H1 (cell line): ENCODE data around the gene LIN28B. TPM values are rescaled to one million over a fixed set of nuclear protein-coding genes. Genes with fewer than 3 reads are reported as not detected.

Source experiments
- CTCF ChIA-PET: fragments of 300-600 bp; sonication (Branson Sonifier 250); formaldehyde crosslinking; loops from one replicate; lab custom pipeline; 2021; ENCODE audit not compliant: partially characterized antibody; lab: Charles Lee
- POLR2A ChIA-PET: fragments of 300-600 bp; sonication (Branson Sonifier 250); formaldehyde crosslinking; loops from one replicate; lab custom pipeline; 2021; ENCODE audit warnings: inconsistent platforms; ENCODE audit not compliant: partially characterized antibody; lab: Charles Lee
- DNase-seq, 2 experiments: peaks; one replicate each; pipeline versions ENCODE4 v3.0.0 to v3.0.0-alpha.2; 2010 to 2022; ENCODE audit warnings: low spot score in 2 of 2, low read depth in 1 of 2, mixed read lengths in 1 of 2
- FAIRE-seq: peaks from 2 replicates; lab custom pipeline; 2011; peaks lifted over from hg19 to GRCh38; lab: Jason Lieb, UNC
- H2AFZ ChIP-seq: 2 replicates; pipeline ENCODE4 v1.8.1; 2012; ENCODE audit warnings: low read length, inconsistent platforms
- H2AK5ac ChIP-seq: 2 replicates; pipeline ENCODE4 v1.6.1; 2013; ENCODE audit warnings: low read depth, low read length
- H2BK120ac ChIP-seq: replicated peaks from 2 replicates; pipeline ENCODE3; 2013; ENCODE audit warnings: low read depth, low read length, inconsistent platforms
- H2BK12ac ChIP-seq: 2 replicates; pipeline ENCODE4 v1.6.1; 2013; ENCODE audit warnings: low read depth, low read length
- H2BK15ac ChIP-seq: 2 replicates; pipeline ENCODE4 v1.6.1; 2013; ENCODE audit warnings: low read length
- H2BK20ac ChIP-seq: 2 replicates; pipeline ENCODE4 v1.6.1; 2013; ENCODE audit warnings: low read length
- H2BK5ac ChIP-seq: 2 replicates; pipeline ENCODE4 v1.6.1; 2013; ENCODE audit warnings: low read depth, low read length
- H3K14ac ChIP-seq: 2 replicates; pipeline ENCODE4 v1.6.1; 2013; ENCODE audit warnings: inconsistent platforms; ENCODE audit not compliant: insufficient read length
- H3K18ac ChIP-seq: 2 replicates; pipeline ENCODE4 v1.6.1; 2013; ENCODE audit warnings: low read length; ENCODE audit errors: extremely low read depth
- H3K23ac ChIP-seq: 2 replicates; pipeline ENCODE4 v1.6.1; 2013; ENCODE audit warnings: inconsistent platforms; ENCODE audit not compliant: insufficient read length
- H3K23me2 ChIP-seq: 2 replicates; pipeline ENCODE4 v1.6.1; 2013; ENCODE audit warnings: low read depth, low read length
- H3K27ac ChIP-seq: 2 replicates; pipeline ENCODE4 v1.6.1; 2011; ENCODE audit warnings: low read depth, low read length, inconsistent platforms
- H3K27me3 ChIP-seq, 4 experiments: replicated peaks in 1 of 4; 1 replicate in 1 of 4; 2 replicates in 3 of 4; pipeline versions ENCODE4 v1.6.1 to v1.8.1; 2011 to 2013; ENCODE audit warnings: low read length in 3 of 4, mild to moderate bottlenecking in 3 of 4, inconsistent platforms in 2 of 4, mixed read lengths in 2 of 4, moderate library complexity in 1 of 4; ENCODE audit not compliant: control insufficient read depth in 3 of 4, insufficient read depth in 3 of 4; ENCODE audit errors: extremely low read depth in 1 of 4
- H3K36me3 ChIP-seq, 4 experiments: 2 replicates each; pipeline versions ENCODE4 v1.6.1 to v1.8.1; 2011 to 2013; ENCODE audit warnings: mild to moderate bottlenecking in 4 of 4, low read length in 3 of 4, moderate library complexity in 2 of 4, control low read depth in 1 of 4, inconsistent platforms in 1 of 4; ENCODE audit not compliant: insufficient read depth in 4 of 4, control insufficient read depth in 2 of 4
- H3K4ac ChIP-seq: replicated peaks from 2 replicates; pipeline ENCODE3; 2013; ENCODE audit warnings: low read length, low read depth, mixed read lengths, inconsistent platforms; ENCODE audit not compliant: insufficient read length
- H3K4me1 ChIP-seq, 4 experiments: replicated peaks in 1 of 4; 1 replicate in 1 of 4; 2 replicates in 3 of 4; pipeline versions ENCODE4 v1.6.1 to v1.8.1; 2011 to 2013; ENCODE audit warnings: low read length in 3 of 4, inconsistent platforms in 2 of 4, mixed read lengths in 1 of 4; ENCODE audit not compliant: insufficient read depth in 4 of 4, control insufficient read depth in 3 of 4
- H3K4me2 ChIP-seq, 2 experiments: 2 replicates each; pipeline versions ENCODE4 v1.6.1 to v1.8.1; 2011 to 2013; ENCODE audit warnings: low read depth in 2 of 2, low read length in 2 of 2, control low read depth in 1 of 2, inconsistent platforms in 1 of 2, mild to moderate bottlenecking in 1 of 2; ENCODE audit not compliant: insufficient read depth in 1 of 2
- H3K4me3 ChIP-seq, 4 experiments: fragments of 200-600, 300-600 bp in 1 of 4; sonication (generic), shearing (Covaris generic), sonication (Bioruptor Twin) in 1 of 4; 2 replicates each; pipeline versions ENCODE4 v1.5.1 to v1.8.1; 2011 to 2016; ENCODE audit warnings: low read length in 4 of 4, low read depth in 3 of 4, control low read depth in 2 of 4, inconsistent platforms in 2 of 4, mild to moderate bottlenecking in 2 of 4, mixed read lengths in 1 of 4, moderate library complexity in 1 of 4; ENCODE audit not compliant: insufficient read depth in 2 of 4; ENCODE audit errors: extremely low read depth in 1 of 4
- H3K56ac ChIP-seq: replicated peaks from 2 replicates; pipeline ENCODE3; 2013; ENCODE audit warnings: low read depth, mild to moderate bottlenecking, mixed read lengths, low read length, inconsistent platforms; ENCODE audit not compliant: insufficient read length
- H3K79me1 ChIP-seq: 2 replicates; pipeline ENCODE4 v1.6.1; 2013; ENCODE audit warnings: low read depth, low read length, control low read depth
- H3K79me2 ChIP-seq, 2 experiments: 2 replicates each; pipeline versions ENCODE4 v1.6.1 to v1.8.1; 2012 to 2013; ENCODE audit warnings: low read length in 2 of 2, mild to moderate bottlenecking in 2 of 2, inconsistent platforms in 1 of 2; ENCODE audit not compliant: insufficient read depth in 2 of 2, control insufficient read depth in 1 of 2
- H3K9ac ChIP-seq, 4 experiments: replicated peaks in 1 of 4; 1 replicate in 1 of 4; 2 replicates in 3 of 4; pipeline versions ENCODE4 v1.6.1 to v1.8.1; 2011 to 2013; ENCODE audit warnings: low read depth in 3 of 4, low read length in 3 of 4, control low read depth in 2 of 4, mild to moderate bottlenecking in 2 of 4, moderate library complexity in 2 of 4, inconsistent platforms in 1 of 4; ENCODE audit errors: extremely low read depth in 1 of 4
- H3K9me3 ChIP-seq, 2 experiments: 2 replicates each; pipeline versions ENCODE4 v1.6.1 to v1.8.1; 2012 to 2013; ENCODE audit warnings: mild to moderate bottlenecking in 2 of 2, moderate library complexity in 2 of 2, control low read depth in 1 of 2, inconsistent platforms in 1 of 2, low read depth in 1 of 2, low read length in 1 of 2, mixed read lengths in 1 of 2; ENCODE audit not compliant: insufficient read depth in 2 of 2
- H4K20me1 ChIP-seq, 2 experiments: replicated peaks in 1 of 2; 2 replicates each; pipeline versions ENCODE3 to v1.8.1; 2011 to 2013; ENCODE audit warnings: inconsistent platforms in 2 of 2, low read length in 2 of 2, mild to moderate bottlenecking in 1 of 2; ENCODE audit not compliant: insufficient read depth in 2 of 2, control insufficient read depth in 1 of 2
- H4K5ac ChIP-seq: 2 replicates; pipeline ENCODE4 v1.6.1; 2013; ENCODE audit warnings: low read length, low read depth, mixed read lengths, inconsistent platforms; ENCODE audit not compliant: insufficient read length
- H4K8ac ChIP-seq: 2 replicates; pipeline ENCODE4 v1.8.0; 2013; ENCODE audit warnings: mild to moderate bottlenecking, moderate library complexity, low read length, inconsistent platforms; ENCODE audit not compliant: insufficient read depth; ENCODE audit errors: extremely low read depth
- H4K91ac ChIP-seq: replicated peaks from 2 replicates; pipeline ENCODE3; 2013; ENCODE audit warnings: low read length, mixed read lengths, inconsistent platforms; ENCODE audit not compliant: insufficient read length
- ATF2 ChIP-seq: IDR thresholded peaks from 2 replicates; pipeline ENCODE4 v1.6.1; 2012; ENCODE audit warnings: low read length, inconsistent platforms
- CBX5 ChIP-seq: fragments of 300-800, 300-1000 bp; sonication (generic); IDR thresholded peaks from 2 replicates; pipeline ENCODE4 v1.7.1; 2016; ENCODE audit warnings: antibody characterized with exemption, low read length, low read depth
- CBX8 ChIP-seq: fragments of 300-800, 300-1000 bp; sonication (generic); IDR thresholded peaks from 2 replicates; pipeline ENCODE4 v1.7.1; 2016; ENCODE audit warnings: low read depth, low read length, borderline replicate concordance
- FOSL1 ChIP-seq: IDR thresholded peaks from 2 replicates; pipeline ENCODE4 v1.6.1; 2011; ENCODE audit warnings: mild to moderate bottlenecking, low read depth, low read length, moderate library complexity; ENCODE audit not compliant: insufficient read depth
- JUND ChIP-seq: IDR thresholded peaks from 2 replicates; pipeline ENCODE4 v1.6.1; 2011; ENCODE audit warnings: mild to moderate bottlenecking, improper control_type of control experiment, low read length
- KDM4A ChIP-seq: IDR thresholded peaks from one replicate; pipeline ENCODE4 v1.7.1; 2012; ENCODE audit warnings: low read depth, mild to moderate bottlenecking, moderate library complexity, low read length, inconsistent platforms; ENCODE audit not compliant: severe bottlenecking
- MAFK ChIP-seq: IDR thresholded peaks from 2 replicates; pipeline ENCODE4 v1.6.1; 2012; ENCODE audit warnings: low read depth, mild to moderate bottlenecking, improper control_type of control experiment, low read length
- RAD21 ChIP-seq, 2 experiments: IDR thresholded peaks in 1 of 2; conservative IDR thresholded peaks in 1 of 2; 2 replicates each; pipeline ENCODE4 v1.6.1; 2011; ENCODE audit warnings: low read depth in 2 of 2, low read length in 2 of 2, improper control_type of control experiment in 1 of 2, inconsistent platforms in 1 of 2, mild to moderate bottlenecking in 1 of 2, moderate library complexity in 1 of 2
- RNF2 ChIP-seq: fragments of 200-900, 300-1000 bp; sonication (generic); IDR thresholded peaks from 2 replicates; pipeline ENCODE4 v1.7.1; 2016; ENCODE audit warnings: borderline replicate concordance, low read depth, mild to moderate bottlenecking, antibody characterized with exemption, low read length; ENCODE audit not compliant: poor library complexity, severe bottlenecking; ENCODE audit errors: missing control alignments
- SP2 ChIP-seq: IDR thresholded peaks from 2 replicates; pipeline ENCODE4 v1.6.1; 2012; ENCODE audit warnings: mild to moderate bottlenecking, low read length, inconsistent platforms
- YY1 ChIP-seq: IDR thresholded peaks from 2 replicates; pipeline ENCODE4 v1.6.1; 2011; ENCODE audit warnings: low read depth, mild to moderate bottlenecking, low read length
- WGBS, 2 experiments: shearing (Covaris generic) in 1 of 2; methylation state at CpG; one replicate each; pipeline versions ENCODE4 v1.1.6 to v1.1.7; 2013 to 2015; ENCODE audit warnings: low lambda C conversion rate in 2 of 2, mixed read lengths in 2 of 2, inconsistent platforms in 1 of 2, low coverage in 1 of 2, missing lambda C conversion rate in 1 of 2; ENCODE audit not compliant: insufficient replicate concordance in 2 of 2, insufficient coverage in 1 of 2, insufficient read length in 1 of 2; ENCODE audit errors: extremely low coverage in 1 of 2, missing lambda C conversion rate in 1 of 2; 5-methylcytosine and 5-hydroxymethylcytosine counted together
- polyA plus RNA-seq, 7 experiments: library from polyadenylated mRNA; depleted of rRNA in 3 of 7; stranded (reverse) in 5 of 7; unstranded in 2 of 7; fragments of >200 nt in 5 of 7; fragments of 200-250 nt in 2 of 7; gene quantifications; 1 replicate in 5 of 7; 2 replicates in 1 of 7; 4 replicates in 1 of 7; pipeline versions ENCODE4 v1.2.1 to v1.2.3, GENCODE V29; 2011 to 2013; ENCODE audit warnings: missing spikeins in 2 of 7, mixed read lengths in 2 of 7
- total RNA-seq: library from RNA; stranded (reverse); fragmentation: NEBNext Ultra II Directional; extraction: Animal tissue kit (Norgen Biotek cat#: 25700); gene quantifications from 2 replicates; pipeline ENCODE4 v1.2.1, GENCODE V29; 2021

Gene LIN28B
- total and polyA plus RNA-seq, 2 of the 8 experiments (the other 6 are each of a cell fraction or from before 2014, with no cell fraction given): 27.4 to 94.7 TPM

GRCh38 chr6:105028898-105029297 is 72.0 kb downstream of the LIN28B start:
- Histone ChIP-seq H3K79me2 (peaks cover 0 to 55% of the 10 kb centered on the region in 2 experiments; a peak in 2 of 4 replicates), H2AK5ac (no peak overlapping the region), H3K9ac (no peak overlapping the region; a peak in 1 of 7 replicates), H2AFZ (no peak overlapping the region), H3K56ac (no peak overlapping the region), H3K18ac (no peak overlapping the region), H3K4ac (no peak overlapping the region), H3K27me3 (no peaks in the 10 kb centered on the region), H4K20me1 (no peaks in the 10 kb centered on the region), H2BK12ac (no peak overlapping the region), H3K23me2 (no peaks in the 10 kb centered on the region), H4K91ac (no peak overlapping the region), H3K9me3 (no peaks in the 10 kb centered on the region), H3K4me2 (no peak overlapping the region), H2BK120ac (no peak overlapping the region), H4K8ac (no peak overlapping the region), H3K36me3 (peaks cover 0 to 34% (median under 1%) of the 10 kb centered on the region in 4 experiments; a peak in 5 of 8 replicates), H2BK5ac (no peak overlapping the region), H4K5ac (no peak overlapping the region), H3K4me3 (no peak overlapping the region), H3K23ac (no peak overlapping the region), H3K79me1 (no peaks in the 10 kb centered on the region), H3K27ac (no peak overlapping the region), H3K14ac (no peak overlapping the region), H3K4me1 (peaks cover 0 to 17% (median 0%) of the 10 kb centered on the region in 4 experiments; a peak in 1 of 7 replicates), H2BK20ac (no peak overlapping the region), H2BK15ac (no peak overlapping the region)
- WGBS, 2 experiments: 95% methylated on average over 4 of the region's 4 CpGs; no CpG with 5 or more reads in 1 of the 2 experiments
- CTCF ChIA-PET: interaction anchor here (0.7 to 1.8 kb wide), 3 partner anchors 10 to 48 kb away, joined by 3 to 5 read pairs (median 4); no protein-coding TSS in a partner anchor
- FAIRE-seq (no peak), DNase-seq (no peak)
- POLR2A ChIA-PET: interaction anchor here (2.4 kb wide), 1 partner anchor 71 kb away, joined by 9 read pairs; the partner anchor contains the start of gene LIN28B
- TF ChIP-seq RNF2 (no peak), YY1 (no peak), KDM4A (no peak), RAD21 (IDR thresholded peaks at IDR 0.05 in 1 of 2, conservative IDR thresholded peaks at IDR 0.05 in 1 of 2; ENCODE audit: low read depth in 2 of 2, low read length in 2 of 2) (no peak), CBX8 (no peak), ATF2 (no peak), SP2 (no peak), JUND (no peak), MAFK (no peak), CBX5 (no peak), FOSL1 (no peak)
